Measurements from ENCODE around the gene CADM2.
"Not testable (repeated sequence)": the region's sequence is repeated elsewhere in the genome, so short reads cannot be mapped to it uniquely, and the experiment has no call there.

The CADM2 gene

GRCh38 chr3:85077018-85077417 lies 118.2 kb downstream of the CADM2 start:
- DNase-seq (ENCODE audit: low read depth): no peak

DNA sequence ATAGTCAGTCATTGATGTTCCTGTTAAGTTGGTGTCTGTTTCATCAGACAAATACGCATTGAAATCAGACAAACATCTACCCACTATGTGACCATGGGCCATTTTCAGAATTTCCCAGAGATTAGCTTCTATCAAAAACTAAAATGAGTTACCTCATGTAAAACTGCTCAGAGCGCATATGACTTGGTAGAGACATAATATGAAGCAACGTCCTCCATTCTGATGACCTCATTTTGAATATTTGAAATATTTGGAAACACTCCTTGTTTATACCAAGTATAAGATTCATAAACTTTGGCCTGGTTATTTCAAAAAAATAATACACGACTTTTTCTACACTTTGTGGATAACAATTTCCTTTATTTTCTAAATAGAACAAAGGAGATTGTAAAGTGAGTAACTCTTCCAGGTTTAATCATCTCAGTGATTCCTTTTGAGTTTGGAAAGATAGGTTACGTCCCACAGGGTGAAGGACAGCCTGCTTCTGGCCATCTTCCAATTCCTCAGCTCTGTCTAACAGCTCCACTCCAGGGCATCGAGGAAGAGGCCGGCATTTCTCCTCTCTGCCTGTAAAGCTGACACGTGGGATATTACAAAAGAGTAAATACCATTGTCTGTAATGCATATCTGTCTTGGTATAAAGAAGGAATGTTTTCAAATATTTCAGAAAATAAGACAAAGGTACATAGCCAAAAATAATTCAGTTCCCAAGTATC lies 122.6 kb downstream of the CADM2 start:
- no peak for DNase-seq (ENCODE audit: low read depth)

DNA sequence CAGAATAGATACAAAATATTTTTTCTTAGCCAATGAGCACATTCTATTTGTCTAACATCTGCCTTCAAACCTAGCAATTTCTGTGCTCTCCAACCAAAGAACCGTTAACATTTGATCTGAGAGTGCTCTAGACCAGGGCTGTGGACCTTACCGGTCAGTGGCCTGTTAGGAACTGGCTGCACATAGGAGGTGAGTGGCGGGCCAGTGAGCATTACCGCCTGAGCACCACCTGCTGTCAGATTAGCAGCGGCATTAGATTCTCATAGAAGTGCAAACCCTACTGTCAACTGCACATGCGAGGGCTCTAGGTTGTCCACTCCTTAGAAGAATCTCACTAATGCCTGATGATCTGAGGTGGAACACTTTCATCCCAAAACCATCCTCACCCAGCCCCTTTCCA lies 131.7 kb downstream of the CADM2 start:
- DNase-seq (ENCODE audit: low read depth): no peak

- no peak for DNase-seq (ENCODE audit: low read depth)
Measured at GRCh38 chr3:85100316-85100715, 141.5 kb downstream of the CADM2 start.

DNA sequence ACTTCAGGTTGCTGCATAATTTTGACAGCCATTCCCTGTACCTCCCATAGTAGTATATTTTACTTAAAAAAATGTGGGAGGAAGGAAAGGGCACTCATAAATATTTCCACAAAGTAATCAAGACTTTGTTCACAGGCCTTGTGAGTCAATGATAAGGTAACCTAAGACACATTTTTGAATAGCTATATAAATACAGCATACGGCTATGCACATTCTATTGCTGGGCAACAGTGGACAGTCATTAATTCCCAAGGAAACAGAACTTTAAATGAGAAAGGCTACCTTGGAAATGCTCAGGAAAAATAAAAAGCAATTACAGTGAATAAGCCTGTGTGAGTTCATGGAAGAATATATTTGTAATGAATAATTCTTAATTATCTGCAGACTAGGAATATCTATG lies 144.0 kb downstream of the CADM2 start:
- DNase-seq (ENCODE audit: low read depth): no peak

- no peak for DNase-seq (ENCODE audit: low read depth)
Measured at GRCh38 chr3:85110393-85110792, 151.6 kb downstream of the CADM2 start.

DNA sequence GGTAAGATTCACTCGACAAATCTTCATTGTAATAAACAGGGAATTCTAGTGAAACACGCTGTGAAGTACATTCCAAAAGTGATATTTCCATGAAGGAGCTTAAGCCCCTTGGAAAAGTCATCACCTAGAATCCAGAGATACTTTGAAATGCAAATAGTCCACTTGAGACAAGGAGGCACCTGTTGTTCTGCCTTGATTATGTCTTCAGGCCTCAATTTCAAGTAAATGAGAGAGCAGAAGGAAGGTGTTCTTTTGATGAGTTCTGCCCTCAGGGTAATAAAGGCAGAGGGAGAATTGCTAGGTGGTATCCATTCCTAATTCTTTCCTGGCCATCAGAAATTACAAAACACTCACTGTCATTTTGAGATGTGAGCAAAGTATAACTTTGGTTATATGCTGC lies 162.1 kb downstream of the CADM2 start:
- no peak for DNase-seq (ENCODE audit: low read depth)

GRCh38 chr3:85132864-85133263 lies 174.1 kb downstream of the CADM2 start:
- not testable (repeated sequence) for DNase-seq (ENCODE audit: low read depth)

- DNase-seq (ENCODE audit: low read depth): not testable (repeated sequence)
Measured at GRCh38 chr3:85133691-85134420, 175.1 kb downstream of the CADM2 start.

GRCh38 chr3:85142626-85143025 lies 183.8 kb downstream of the CADM2 start:
- DNase-seq (ENCODE audit: low read depth): no peak

DNA sequence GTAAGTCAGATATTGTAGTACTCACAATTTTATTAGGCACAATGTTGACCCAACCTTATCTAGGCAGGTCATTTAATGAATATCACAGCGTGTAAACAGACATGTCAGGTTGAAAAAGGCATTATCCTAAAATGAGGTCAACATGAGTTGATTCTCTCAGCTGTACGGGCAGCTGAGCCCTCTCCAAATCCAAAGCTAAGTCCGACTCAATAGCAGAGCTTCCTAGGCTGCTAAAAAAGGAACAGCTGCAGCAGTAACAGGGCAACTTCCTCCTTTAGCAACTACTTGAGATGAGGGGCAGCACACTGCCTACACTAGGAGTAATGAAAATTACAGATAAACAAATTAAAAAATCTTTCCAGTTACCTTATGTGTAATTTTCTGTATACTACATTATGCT lies 189.2 kb downstream of the CADM2 start:
- no peak for DNase-seq (ENCODE audit: low read depth)

DNA sequence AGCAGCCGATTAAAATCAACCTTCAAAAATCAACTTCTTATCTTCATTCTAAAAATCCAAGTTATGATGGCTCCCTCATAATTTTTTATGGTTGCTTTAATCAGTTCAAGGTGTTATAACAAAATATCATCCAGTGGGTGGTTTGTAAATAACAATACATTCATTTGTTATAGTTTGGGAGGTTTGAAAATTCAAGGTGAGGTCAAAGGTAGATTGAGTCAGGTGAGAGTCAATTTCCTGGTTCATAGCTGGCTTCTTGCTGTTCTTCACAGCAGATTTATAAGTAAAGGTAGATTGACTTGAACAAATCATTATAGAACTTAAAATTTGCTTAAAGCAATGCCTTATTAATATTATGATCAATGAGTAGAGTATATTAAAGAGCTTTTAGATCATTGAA lies 192.8 kb downstream of the CADM2 start:
- no peak for DNase-seq (ENCODE audit: low read depth)

DNA sequence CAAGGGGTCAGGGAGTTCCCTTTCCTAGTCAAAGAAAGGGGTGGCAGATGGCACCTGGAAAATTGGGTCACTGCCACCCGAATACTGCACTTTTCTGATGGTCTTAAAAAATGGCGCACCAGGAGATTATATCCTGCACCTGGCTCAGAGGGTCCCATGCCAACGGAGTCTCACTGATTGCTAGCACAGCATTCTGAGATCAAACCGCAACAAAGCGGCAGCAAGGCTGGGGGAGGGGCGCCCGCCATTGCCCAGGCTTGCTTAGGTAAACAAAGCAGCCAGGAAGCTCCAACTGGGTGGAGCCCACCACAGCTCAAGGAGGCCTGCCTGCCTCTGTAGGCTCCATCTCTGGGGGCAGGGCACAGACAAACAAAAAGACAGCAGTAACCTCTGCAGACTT lies 194.5 kb downstream of the CADM2 start:
- not testable (repeated sequence) for DNase-seq (ENCODE audit: low read depth)

DNA sequence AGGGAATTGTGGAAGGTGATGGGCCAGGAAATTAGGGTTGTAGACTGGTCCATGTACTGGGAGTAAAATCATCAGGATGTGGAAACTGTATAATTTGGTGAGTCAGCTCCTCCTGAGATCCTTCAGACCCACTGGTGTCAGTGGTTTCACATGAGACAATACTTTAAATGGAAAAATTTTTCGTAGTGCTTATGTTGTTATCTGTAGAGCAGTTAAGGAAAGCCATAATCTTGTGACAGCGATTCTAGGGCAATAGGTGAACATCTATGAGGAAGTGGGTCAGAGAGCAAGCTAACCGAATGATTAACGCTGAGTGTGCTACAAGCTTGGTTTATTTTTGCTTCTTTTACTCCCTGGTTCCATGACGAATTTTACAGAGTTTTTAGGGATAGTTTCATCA lies 200.6 kb downstream of the CADM2 start:
- no peak for DNase-seq (ENCODE audit: low read depth)

GRCh38 chr3:85161544-85161943 lies 202.8 kb downstream of the CADM2 start:
- no peak for DNase-seq (ENCODE audit: low read depth)

- DNase-seq (ENCODE audit: low read depth): no peak
Measured at GRCh38 chr3:85162905-85163304, 204.1 kb downstream of the CADM2 start.

GRCh38 chr3:85164436-85164835 lies 205.6 kb downstream of the CADM2 start:
- DNase-seq (ENCODE audit: low read depth): no peak

DNA sequence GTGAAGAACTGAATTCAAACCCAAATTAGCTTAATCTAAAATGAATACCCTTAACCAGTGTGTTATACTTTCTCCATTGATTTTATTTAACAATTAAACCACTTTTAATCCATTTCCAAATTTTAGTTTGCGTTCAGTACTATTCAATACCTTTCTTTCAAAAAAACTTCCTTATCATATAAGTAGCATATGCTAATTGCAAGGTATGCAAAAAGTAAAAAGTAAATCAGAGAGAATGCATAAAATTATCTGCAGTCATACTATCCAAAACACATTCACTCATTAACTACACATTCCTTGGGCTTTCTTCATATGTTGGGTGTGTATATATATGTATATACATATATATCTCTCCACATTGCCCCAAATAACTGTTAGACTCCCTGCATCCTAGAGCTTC lies 208.8 kb downstream of the CADM2 start:
- DNase-seq (ENCODE audit: low read depth): no peak

DNA sequence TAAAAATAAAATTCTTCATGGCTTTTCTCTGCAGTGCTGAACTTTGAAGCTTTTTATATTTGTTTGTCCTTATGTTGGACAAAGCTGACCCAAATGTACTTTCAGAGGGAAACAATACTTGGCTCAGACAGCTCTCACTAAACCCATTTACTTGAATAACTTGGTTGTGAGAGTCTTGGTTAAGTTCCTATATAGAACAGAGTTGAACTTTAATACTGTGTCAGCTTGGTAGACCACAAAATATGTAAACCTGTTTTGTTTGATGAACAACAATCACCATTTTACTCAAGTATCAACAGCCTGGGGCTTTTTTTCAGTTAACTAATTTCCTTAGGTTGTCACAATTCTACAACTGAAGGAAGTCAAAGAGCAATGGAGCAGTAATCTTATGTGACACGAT lies 211.9 kb downstream of the CADM2 start:
- no peak for DNase-seq (ENCODE audit: low read depth)

- no peak for DNase-seq (ENCODE audit: low read depth)
Measured at GRCh38 chr3:85171976-85172375, 213.2 kb downstream of the CADM2 start.

GRCh38 chr3:85176799-85177198 lies 218.0 kb downstream of the CADM2 start:
- no peak for DNase-seq (ENCODE audit: low read depth)

DNA sequence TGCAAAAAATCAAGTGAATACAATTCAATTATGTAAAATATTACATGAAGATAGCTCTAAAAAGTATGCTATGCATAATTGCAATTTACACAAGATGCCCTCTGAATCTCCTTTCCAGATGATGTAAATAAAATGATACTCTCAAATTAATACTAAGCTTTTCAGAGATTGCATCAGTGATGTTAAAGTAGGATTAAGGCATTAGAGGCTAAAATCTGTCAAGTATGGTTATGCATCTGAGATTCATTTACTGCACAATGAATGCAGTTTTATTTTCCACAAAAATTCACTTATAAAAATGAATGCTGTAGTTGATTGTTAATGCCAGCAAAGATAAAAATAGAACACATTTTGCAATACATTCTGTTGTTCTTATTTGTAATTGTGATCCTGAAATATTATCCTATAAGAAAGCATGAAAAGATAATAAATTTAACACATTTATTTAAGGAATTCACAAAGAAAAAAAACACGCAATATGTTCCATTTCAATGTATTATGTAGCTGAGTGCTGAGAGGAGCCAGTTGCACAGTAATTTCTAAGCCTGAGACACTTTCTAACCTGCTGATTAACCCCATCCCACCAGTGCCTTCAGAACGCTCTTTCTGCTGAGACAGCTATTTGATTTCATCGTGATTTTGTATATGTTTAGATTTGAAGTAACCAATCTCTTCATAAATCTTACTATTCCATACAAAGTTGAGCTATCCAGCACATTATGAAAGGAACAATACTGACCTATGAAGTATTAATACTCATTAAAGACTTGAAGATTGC lies 224.4 kb downstream of the CADM2 start:
- DNase-seq (ENCODE audit: low read depth): no peak

DNA sequence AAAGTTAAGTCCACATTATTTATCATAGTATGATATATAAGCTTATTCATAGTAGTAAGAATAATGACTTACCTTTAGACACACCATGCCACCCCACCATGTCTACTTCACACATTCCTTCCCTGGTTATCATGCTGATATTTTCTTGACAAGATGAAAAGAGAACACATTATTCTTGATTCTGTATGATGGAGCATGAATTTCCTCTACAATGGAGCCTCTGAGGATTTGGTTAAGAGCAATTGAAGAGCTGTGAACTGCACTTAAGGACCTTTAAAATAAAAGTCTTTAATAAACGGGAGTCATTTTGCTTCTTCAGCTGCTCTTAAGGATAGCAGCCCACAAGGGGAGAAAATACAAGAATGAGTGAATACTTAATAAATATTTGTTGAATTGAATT lies 226.7 kb downstream of the CADM2 start:
- DNase-seq (ENCODE audit: low read depth): no peak
